ENCODE measurements around the gene SEC14L3.
A peak's percentile ranks its signal among the peaks of the same experiment; 100 is the strongest.

The SEC14L3 gene

GRCh38 chr22:30441088-30441487, 30.7 kb downstream of the SEC14L3 start:
- no peak for DNase-seq

- no peak for DNase-seq
Measured at GRCh38 chr22:30439836-30440235, 32.0 kb downstream of the SEC14L3 start.

GRCh38 chr22:30439226-30439625, 32.6 kb downstream of the SEC14L3 start:
- DNase-seq, result no peak

GRCh38 chr22:30438559-30438958, 33.3 kb downstream of the SEC14L3 start:
- no peak for DNase-seq

GRCh38 chr22:30436196-30436595, 35.6 kb downstream of the SEC14L3 start:
- DNase-seq, result no peak

GRCh38 chr22:30435674-30436126, 36.1 kb downstream of the SEC14L3 start:
- DNase-seq, result peak in 1 of 2 experiments; percentile 15

DNA sequence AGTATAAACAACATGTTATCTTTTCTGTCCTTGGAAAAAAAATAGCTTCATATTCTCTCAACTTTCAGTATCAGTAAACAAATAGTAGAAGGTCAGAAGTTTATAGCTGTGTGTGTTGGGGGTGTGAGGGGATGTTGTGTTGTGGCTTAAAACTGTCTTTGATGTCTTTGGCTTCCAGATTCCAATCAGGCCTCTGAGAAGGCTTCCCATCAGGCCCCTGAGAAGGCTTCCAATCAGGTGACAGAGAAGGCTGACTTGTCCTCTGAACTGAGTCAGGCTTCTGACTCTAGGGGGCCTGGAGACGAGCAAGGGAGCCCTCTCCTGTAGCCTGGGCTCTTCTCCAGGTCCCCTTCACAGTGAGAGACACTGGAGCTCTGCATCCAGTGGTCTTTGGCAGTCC, 37.0 kb downstream of the SEC14L3 start:
- DNase-seq, result no peak

GRCh38 chr22:30433773-30434172, 38.0 kb downstream of the SEC14L3 start:
- DNase-seq, result no peak

DNA sequence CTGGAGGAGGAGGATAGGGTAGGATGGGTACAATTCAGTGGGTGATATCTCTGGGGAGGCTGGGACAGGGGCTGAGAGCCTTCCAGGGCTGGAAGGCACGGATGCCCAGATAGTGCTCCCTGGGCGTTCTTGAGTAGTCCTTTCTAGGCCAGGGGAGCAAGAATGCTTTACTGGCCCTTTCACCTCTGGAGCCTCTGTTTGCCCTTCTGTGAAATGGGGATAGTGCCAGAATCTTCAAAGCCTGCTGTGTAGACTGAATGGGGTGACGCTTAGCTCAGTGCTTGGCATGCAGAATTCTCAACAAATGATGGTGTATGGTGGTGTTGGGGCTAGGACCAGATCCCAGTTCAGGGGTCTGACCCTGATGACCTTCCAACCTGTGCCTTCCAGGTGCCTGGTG, 38.6 kb downstream of the SEC14L3 start:
- DNase-seq, result no peak

- no peak for DNase-seq
Measured at GRCh38 chr22:30432520-30432919, 39.3 kb downstream of the SEC14L3 start.

- no peak for DNase-seq
Measured at GRCh38 chr22:30432096-30432495, 39.7 kb downstream of the SEC14L3 start.

DNA sequence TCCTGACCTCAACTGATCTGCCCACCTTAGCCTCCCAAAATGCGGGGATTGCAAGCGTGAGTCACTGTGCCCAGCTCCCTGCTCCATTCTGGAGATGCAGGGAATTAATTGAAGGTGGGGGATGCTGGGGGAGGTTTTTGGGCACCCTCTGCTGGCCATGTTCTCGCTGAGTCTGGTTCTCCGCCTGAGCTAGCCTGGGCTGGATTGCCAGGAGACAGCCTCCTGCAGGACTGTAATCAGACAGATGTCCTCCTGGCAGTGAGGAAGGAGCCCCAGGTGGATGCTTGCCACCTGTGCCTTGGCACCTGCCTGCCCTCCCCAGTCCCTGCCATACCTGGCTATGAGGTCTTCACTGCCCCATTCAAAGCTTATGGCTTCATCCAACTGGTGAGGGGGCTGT, 40.9 kb downstream of the SEC14L3 start:
- no peak for DNase-seq

GRCh38 chr22:30429887-30430286, 41.9 kb downstream of the SEC14L3 start:
- DNase-seq, result no peak

DNA sequence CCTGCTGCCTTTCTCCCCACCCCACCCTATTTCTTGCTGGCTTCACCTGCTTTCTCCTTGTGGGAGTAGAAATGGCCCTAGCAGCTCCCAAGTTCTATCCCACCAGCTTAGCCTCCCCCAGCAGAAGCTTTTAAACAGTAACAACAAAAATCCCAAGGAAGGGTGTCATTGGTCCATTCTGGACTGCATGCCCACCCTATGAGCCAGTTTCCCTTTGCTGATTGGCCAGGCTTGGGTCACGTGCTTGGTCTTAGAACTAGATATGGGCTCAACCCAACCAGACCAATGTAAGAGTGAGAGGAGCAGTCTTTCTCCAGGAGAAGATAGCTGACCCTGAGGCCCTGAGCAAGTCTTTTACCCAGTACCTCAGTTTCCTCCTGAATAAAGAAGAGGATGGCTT, 43.9 kb downstream of the SEC14L3 start:
- DNase-seq, result no peak

GRCh38 chr22:30426388-30427353, 45.1 kb downstream of the SEC14L3 start:
- DNase-seq, result peak; percentile 43 to 65

DNA sequence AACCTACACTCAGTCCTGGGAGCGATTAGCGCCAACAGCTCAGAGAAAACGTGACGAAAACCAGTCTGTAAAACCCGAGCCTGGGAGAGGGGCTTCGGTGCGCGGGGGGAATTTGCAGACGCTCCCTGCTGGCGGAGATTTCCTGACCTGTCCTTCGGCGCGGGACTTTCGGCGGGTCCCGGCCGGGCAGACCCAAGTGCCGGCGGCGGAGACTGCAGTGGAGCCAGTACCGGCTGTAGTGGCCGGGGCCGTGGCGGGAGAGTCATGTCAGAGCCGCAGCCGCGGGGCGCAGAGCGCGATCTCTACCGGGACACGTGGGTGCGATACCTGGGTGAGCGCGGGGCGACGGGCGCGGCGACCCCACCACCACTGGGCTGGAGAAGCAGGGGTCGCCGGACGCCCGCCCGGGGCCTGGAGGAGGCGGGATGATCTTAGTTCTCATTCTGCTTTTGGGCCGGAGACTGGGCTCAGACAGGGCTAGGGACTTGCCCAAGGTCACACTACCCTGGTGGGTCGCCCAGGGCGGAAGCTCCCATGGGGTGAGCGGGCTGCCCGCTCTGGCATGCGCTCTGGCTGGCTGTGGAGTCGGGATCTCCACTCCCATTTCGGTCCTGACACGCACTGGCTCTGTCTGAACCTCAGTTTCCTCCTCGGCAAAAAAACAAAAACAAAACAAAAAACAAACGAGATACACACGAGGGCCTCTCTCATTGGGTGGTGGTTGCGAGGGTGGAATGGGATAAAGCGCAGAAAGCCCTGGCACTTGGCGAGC, 46.0 kb downstream of the SEC14L3 start, which contains the start of gene MTFP1:
MTFP1 (plus strand) TSS at position 153 of the 772 bp plus-strand sequence; CDS start at position 265, 112 bp downstream.
- peak in 1 of 2 experiments; percentile 43 for DNase-seq

- no peak for DNase-seq
Measured at GRCh38 chr22:30425327-30425615, 46.5 kb downstream of the SEC14L3 start.

GRCh38 chr22:30424534-30425326, 47.1 kb downstream of the SEC14L3 start:
- peak in 1 of 2 experiments; percentile 64 for DNase-seq

GRCh38 chr22:30423959-30424533, 47.8 kb downstream of the SEC14L3 start:
- DNase-seq, result peak; percentile 94 to 97

- peak in 1 of 2 experiments; percentile 61 for DNase-seq
Measured at GRCh38 chr22:30423301-30423958, 48.4 kb downstream of the SEC14L3 start.

- peak; percentile 81 to 89 for DNase-seq
Measured at GRCh38 chr22:30422481-30423300, 49.1 kb downstream of the SEC14L3 start.

Data from SW 1271 (cell line).